GM12892 (cell line): ENCODE results near the gene TRIM17.

Experiments used
- POLR2A ChIP-seq: IDR thresholded peaks from 2 replicates; pipeline ENCODE4 v1.6.1; 2011; ENCODE audit warnings: low read depth, low read length, control low read depth
- POLR2AphosphoS5 ChIP-seq: IDR thresholded peaks from 2 replicates; pipeline ENCODE4 v1.6.1; 2011; ENCODE audit warnings: low read depth, low read length, control low read depth

- TF ChIP-seq POLR2A (no peak), POLR2AphosphoS5 (no peak)
Observed at GRCh38 chr1:228372183-228373003, 44.3 kb downstream of the TRIM17 start.
